Esophagus squamous epithelium (tissue), 4 donors: Measurements from ENCODE around the gene BFSP1.

Experiments
- POLR2A ChIP-seq, 4 donors: fragments of 450-650 bp; IDR thresholded peaks; one replicate each; pipeline ENCODE4 v1.6.1; 2017; ENCODE audit warnings: antibody characterized with exemption in 4 of 4, mild to moderate bottlenecking in 4 of 4, moderate library complexity in 3 of 4
- TF ChIP-seq, protein P1 (sequence below), 6 experiments: fragments of 450-650 bp in 4 of 6; fragments of 200-600 bp in 2 of 6; sonication (generic) in 2 of 6; IDR thresholded peaks; one replicate each; pipeline ENCODE4 v1.5.1; 2016 to 2019; ENCODE audit warnings: antibody characterized with exemption in 6 of 6, mild to moderate bottlenecking in 4 of 6, moderate library complexity in 4 of 6

DNA sequence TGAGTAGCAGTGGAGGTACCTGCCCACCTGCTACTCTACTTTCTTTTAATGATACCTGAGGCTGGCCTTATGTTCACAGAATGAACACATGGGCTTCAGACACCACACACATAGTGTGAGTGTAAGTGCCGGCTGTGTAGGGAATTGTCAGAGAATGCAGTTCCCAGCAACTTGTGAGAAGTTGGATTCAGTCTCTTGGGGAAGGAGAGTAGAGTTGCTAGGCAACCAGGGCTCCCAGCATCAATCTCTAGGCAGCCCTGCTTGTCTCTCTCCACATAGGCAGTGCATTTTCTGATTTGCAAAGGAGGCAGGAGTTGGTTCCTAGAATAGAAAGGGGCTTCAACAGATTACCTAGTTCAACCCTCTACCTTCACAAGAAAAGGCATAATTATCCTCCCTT is 74.1 kb downstream of the BFSP1 start:
- TF ChIP-seq, protein P1, sequence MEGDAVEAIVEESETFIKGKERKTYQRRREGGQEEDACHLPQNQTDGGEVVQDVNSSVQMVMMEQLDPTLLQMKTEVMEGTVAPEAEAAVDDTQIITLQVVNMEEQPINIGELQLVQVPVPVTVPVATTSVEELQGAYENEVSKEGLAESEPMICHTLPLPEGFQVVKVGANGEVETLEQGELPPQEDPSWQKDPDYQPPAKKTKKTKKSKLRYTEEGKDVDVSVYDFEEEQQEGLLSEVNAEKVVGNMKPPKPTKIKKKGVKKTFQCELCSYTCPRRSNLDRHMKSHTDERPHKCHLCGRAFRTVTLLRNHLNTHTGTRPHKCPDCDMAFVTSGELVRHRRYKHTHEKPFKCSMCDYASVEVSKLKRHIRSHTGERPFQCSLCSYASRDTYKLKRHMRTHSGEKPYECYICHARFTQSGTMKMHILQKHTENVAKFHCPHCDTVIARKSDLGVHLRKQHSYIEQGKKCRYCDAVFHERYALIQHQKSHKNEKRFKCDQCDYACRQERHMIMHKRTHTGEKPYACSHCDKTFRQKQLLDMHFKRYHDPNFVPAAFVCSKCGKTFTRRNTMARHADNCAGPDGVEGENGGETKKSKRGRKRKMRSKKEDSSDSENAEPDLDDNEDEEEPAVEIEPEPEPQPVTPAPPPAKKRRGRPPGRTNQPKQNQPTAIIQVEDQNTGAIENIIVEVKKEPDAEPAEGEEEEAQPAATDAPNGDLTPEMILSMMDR (IDR thresholded peaks at IDR 0.05): no peak
- no peak for TF ChIP-seq POLR2A (IDR thresholded peaks at IDR 0.05)
